ENCODE results near the gene VAPB. TPM values are rescaled to one million over a fixed set of nuclear protein-coding genes. Genes with fewer than 3 reads are reported as not detected.

Gene VAPB
- total RNA-seq, 1 experiment from 2014 or later: 34.7 TPM

DNA sequence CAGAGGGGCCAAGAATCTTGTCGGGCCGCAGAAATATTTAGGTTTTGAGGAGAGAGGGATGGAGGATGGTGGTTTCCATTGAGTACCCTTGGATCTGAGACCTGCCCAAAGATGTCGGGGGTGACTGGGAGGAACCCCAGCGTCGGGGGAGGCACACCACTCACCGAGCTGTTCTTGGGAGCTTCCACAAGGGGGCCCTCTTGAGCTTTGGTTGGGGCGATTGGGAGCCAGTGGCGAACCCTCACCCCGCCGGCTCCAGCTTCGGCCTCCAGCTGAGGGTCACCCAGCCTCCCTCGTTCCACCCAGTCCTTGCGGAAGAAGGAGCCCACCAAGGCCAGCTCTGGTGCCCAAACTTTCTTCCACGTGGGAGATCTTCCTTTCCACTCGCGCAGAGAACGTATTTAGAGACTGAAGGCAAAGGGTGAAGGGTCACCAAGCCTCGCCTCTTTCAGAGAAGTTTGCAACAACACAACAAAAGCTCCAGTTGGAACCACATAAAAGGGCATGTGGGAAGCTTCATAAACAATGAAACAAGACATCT lies 92.5 kb downstream of the VAPB start:
- peak; percentile 51 for DNase-seq (ENCODE audit: low read depth)

DNA sequence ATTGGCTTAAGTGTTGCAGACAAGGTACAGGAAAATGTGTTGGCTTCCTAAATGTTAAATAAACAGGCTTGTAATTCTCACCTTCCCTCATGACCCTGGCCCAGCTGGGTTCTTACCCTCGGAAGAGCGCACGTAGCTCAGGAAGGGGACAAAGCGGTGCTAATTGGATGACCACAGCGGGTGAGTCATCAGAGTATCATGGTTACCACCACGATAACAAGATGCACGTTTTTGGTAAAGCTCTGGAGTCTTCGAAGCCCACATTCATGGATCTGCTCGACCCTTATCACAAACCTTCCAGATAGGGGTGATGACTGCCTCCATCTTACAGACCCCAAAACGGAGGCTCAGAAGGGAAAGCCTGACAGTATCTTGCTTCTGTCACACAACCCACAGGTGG lies 93.4 kb downstream of the VAPB start:
- DNase-seq (ENCODE audit: low read depth): peak; percentile 75

DNA sequence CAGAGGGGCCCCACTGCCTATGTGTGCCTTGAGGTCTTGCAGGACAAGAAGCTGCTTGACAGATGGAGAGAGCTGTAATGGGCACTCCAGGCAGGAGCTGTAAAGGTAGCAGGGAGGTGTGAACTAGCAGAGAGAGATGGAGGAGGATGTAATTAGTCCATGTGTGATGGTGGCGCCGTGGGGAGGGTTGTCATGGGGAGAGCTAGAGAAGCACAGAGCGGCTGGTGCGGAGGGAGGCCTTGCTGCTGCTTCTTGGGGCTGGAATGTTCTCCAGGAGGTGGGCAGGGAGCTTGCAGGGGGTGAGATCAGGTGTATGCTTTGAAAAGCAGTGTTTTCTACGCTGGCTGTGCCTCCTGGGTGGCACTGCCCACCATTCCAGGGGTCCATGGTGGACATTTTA lies 94.0 kb downstream of the VAPB start:
- no peak for DNase-seq (ENCODE audit: low read depth)

DNA sequence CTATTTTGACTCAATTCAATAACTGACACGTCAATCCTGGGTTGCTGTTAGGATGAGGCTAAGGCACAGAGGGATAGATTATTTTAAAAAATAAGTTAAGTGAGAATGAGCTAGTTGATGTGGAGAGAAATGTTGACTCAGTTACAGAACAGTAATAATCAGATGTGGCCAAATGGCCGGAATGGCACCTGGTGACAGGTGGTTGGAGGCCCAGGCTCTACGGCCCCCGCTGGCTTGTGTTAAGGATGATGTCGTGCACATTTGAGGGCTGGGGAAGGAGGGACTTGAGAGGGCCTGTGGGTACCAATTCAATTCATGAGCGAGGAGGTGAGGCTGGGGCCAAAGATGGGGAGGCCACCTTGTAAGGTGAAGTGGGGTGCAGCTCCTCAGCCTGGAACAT lies 94.4 kb downstream of the VAPB start:
- no peak for DNase-seq (ENCODE audit: low read depth)

DNA sequence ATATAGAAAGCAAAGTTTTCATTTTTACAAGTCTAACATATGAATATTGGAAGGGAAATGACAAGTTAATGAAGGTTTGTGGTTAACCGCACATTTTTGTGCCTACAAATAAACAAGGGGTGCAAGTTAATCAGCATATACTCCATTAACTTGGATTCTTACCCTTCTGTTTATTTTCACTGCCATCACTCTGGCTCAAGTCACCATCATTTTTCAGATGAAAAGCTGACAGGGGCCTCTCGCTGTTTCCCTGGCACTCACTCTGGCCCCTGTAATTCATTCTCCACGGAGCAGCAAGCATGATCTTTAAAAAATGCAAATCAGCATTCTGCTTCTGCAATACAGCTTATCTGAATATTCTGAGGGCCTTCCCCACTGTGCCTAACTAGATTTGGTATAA lies 96.4 kb downstream of the VAPB start:
- DNase-seq (ENCODE audit: low read depth): peak; percentile 46

DNA sequence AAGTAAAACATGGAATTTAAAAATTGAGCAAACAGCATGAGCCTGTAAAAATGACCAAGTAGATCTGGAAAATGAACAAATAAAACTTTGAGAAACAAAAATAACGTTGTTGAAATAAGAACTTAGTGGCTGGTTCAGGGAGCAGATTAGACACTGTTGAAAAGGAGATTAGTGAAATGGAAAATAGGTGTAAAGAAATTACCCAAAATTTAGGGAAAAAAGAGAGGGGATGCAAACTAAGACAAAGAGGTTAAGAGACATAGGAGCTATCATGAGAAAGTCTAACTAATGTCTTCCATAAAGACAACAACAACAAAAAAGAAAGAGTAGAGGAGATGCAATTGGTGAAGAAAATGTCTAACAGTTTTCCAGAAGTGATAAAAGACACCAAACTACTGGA lies 97.2 kb downstream of the VAPB start:
- no peak for DNase-seq (ENCODE audit: low read depth)

DNA sequence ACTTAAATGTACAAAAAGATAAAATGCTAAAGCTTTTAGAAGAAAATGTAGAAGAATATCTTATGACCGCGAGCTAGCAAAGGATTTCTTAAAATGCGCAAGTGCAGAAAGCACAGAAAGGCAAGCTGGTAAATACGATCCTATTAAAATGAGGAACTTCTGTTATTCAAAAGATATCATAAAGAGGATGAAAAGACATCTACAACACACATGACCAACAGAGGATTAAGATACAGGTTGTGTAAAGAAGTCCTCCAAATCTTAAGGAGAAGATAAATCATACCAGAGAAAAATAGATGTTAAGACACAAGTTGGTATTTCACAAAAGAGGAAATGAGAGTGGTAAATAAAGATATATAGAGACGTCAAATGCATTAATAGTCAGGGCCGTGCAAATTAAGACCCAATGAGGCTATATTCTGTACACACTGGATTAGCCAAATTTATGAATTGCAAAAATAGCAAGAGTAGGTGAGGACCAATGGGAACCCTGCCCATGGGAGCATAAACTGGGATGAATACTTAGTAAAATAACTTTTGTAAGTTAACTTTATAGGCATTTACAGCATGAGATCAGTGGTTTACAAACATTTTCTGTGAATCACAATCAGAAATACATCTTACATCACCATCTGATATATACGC lies 103.2 kb downstream of the VAPB start:
- no peak for DNase-seq (ENCODE audit: low read depth)

DNA sequence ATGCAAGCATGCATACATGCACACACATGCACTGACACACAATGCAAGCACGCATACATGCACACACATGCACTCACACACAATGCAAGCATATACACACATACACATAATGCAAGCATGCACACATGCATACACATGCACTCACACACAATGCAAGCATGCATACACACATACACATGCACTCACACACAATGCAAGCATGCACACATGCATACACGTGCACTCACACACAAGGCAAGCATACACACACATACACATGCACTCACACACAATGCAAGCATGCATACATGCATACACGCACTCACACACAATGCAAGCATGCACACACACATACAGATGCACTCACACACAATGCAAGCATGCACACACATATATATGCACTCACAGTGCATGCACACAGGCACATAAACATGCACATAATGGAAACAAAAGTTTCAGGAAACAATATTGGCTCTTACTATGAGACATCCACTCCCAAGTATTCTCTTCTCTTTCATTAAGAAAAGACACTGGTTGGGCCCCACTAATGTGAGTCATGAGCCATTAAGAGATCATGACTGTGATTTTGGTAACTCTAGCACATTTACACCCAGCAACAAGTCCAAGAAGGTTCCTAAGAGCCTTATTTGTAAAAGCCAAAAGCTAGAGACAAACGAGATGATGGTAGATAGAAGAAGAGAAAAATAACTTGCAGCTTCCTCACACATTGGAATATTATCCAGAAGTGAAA lies 103.9 kb downstream of the VAPB start:
- no peak for DNase-seq (ENCODE audit: low read depth)

DNA sequence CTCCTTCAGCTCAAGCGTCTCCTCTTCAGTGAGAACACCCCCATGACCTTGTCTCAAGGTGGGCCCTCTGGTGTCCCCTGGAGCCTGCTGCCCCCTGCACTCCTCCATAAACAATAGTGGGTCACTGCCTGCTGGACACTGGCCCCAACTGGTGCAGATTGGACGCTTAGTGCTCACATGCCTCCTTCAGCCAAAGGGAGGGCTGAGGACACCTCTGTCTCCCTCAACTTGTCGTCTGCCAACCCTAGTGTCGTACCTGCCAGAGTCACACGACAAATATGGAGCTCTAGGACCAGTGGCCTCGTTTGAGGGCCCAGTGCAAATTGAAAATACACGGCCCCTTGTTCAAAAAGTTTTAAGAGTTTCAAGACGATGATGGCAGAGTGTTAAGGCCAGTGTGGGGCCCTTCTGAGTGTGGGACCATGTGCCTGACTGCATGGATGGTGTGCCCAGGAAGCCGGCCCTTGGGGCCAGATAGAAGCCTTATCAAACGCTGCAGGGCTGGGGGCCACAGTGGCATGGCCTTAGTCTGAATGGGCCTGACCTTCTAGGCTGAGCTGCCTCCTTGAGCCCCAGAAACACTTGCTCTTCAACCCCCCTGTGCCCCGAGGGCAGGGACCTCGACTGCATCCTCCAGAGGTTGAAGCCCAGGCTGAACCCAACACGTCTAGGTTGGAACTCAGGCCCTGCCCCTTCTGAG lies 106.0 kb downstream of the VAPB start:
- DNase-seq (ENCODE audit: low read depth): no peak

DNA sequence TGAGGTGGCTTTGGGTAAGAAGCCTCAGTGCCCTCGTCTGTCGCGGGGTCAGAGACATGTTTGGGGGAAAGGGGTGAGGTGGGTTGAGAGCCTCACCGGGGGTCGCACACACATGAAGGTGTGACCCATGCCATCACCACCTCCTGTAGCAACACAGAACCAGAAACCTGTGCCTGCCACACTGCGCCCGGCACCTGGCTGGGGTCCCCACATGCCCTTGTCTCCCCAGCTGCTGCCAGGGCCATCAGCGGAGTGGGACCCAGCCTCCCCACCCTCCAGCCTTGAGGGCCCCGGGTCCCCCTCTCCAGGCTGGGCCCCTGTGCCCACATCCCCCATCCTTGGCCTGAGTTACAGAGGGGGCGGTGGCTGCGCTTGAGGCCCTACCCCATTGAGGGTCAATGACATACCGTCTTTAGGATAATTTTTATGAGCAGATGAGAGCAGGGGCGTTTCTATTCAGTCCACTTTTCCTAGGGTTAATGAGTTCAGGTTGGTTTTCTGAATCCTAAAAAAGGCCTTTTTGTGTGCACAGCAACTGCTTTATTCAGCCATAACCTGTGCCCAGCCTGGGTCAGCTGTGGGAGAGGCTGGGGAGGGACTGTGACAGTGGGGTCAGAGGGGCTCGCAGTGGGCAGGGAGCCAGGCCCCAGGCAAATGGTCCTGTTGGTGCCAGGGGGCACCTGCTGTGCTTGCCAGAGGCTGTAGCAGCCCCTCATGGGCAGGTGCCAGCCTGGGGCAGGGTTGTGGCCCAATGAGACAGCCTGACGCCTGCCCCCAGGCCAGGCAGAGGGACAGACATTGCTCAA lies 106.8 kb downstream of the VAPB start:
- no peak for DNase-seq (ENCODE audit: low read depth)

DNA sequence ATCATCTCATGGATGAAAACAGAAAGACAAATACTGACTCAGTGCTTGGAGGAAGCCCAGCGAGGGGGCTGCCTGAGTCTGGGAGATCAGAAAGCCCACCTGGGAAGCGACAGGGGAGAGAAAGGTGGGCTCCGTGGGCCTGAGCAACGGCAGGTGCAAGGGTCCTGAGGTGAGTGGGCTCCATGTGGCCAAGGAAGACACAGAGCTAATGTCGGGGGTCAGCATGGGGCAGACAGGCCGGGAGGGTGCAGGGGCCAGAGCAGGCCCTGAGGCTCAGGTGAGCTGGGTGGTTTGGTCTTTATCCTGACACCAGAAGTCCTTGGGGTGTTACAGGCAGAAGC lies 107.4 kb downstream of the VAPB start:
- DNase-seq (ENCODE audit: low read depth): no peak

DNA sequence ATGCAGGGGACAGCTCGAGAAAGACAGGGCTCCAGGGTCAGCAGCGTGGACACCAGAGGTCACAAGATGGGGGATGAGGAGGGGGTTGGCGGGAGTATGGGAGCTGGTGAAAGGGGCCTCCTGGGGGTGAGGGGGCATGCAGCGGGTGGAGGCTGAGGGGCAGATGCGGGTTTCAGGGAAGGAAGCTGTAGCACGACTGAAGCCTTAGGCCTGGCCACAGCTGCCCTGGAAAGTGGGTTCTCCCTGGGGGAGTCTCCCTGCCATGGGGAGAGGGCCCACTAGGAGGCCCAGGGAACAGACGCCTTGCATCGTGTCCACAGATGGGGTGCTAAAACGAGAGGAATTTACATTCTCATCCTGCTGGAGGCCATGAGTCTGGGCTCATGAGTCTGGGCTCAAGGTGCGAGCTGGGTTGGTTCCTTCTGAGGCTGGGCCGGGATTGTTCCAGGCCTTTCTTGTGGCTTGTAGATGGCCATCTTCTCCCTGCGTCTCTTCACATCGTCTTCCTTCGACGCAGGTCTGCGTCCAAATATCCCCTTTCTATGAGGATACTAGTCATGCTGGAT lies 108.1 kb downstream of the VAPB start:
- no peak for DNase-seq (ENCODE audit: low read depth)

DNA sequence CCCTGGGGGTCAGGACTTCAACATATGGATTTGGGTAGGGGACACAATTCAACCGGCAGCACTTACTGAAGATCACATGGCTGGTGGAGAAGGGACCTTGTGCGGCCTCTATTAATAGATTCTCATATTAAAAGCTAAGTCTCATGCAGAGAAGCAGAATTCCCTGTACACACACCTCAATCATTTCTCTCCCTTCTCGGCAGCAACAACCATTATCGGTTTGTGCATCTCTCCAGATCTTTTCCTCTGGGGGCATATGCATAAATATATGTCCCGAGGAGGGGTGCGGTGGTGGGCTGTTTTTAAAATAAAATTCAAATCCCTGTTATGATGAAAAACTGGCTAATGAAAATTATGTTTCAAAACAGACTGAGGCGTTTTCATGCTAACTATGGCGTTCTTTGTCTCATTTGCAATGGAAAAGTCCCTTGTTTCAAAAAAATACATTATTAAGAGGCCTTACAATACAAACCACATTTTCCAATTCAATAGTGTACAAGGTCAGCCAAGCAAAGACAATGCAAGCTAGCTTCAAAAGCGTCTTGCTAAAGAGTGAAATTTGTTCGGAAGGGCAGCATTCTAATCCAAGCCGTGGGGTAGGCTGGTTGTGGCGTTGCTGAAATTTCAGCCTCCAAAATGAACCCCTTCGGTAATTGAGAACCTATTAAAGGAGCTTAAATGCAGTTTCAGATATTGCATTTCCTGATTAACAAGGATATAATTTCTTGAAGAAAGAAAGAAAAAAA lies 108.9 kb downstream of the VAPB start:
- DNase-seq (ENCODE audit: low read depth): no peak

DNA sequence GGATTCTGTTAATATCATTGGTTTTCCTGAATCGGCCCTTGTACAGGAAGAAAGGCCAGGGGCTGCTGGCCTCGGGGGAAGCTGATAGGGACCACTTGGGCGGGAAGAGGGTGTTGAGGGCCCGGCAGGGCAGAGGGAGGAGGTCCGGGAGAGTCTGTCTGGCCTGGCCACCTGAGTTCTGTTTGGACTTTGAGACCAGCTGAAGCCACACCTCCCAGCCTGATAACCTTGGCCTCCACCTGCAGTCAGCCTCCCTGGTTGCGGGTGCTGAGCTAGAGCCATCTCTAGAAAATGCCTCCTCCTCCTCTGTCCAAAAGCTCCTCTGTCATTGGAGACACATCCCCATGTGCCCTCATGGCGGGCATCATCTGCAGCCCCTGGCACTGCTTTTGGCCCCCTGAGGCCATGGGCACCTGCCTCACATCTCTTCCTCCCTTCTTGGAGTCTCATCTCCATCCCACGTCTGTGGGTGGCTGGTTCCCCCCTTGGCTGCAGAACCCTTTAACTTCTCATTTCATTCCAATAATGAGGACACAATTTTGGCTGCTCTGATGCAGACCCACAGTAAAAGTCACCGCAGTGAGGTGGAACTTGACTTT lies 109.5 kb downstream of the VAPB start:
- DNase-seq (ENCODE audit: low read depth): no peak

DNA sequence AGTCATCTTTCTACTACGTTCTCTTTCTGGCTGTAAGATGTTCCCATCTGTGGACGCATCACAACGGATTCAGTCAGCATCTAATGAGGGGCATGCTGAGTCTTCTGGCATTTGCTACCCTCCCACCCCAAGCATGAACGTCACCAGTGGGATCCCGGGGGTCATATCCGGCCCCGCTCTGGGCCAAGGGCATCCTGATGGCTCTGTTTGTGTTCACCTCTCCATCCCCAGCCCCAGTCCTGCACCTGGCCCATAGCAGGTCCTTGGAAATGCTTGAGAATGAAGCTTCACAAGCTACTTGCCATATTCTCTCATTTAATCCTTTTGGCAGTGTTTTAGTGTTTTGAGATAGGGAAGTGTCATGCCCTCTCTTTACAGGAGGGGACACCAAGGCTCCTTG lies 111.2 kb downstream of the VAPB start:
- DNase-seq (ENCODE audit: low read depth): no peak

Other genes with a start within 250 kb of the VAPB start
- gene ANKRD60, start 160.6 kb upstream of the VAPB start, total RNA-seq (2014; rRNA removed; shearing (Covaris generic)): not detected in 2 replicates
- 19.5 and 25.5 TPM in 2 replicates for gene RAB22A, start 79.5 kb upstream of the VAPB start, total RNA-seq (2014; rRNA removed; shearing (Covaris generic))
- 14.2 and 24.2 TPM in 2 replicates for gene APCDD1L, start 126.2 kb downstream of the VAPB start, total RNA-seq (2014; rRNA removed; shearing (Covaris generic))

All from M059J (cell line).